Raji (cell line): ENCODE measurements around the gene DVL1.

Experiments used
- POLR2A ChIP-seq: IDR thresholded peaks from 2 replicates; pipeline ENCODE4 v1.6.1; 2011; ENCODE audit warnings: low read depth, low read length, control low read depth; ENCODE audit not compliant: insufficient read depth

Gene DVL1

DNA sequence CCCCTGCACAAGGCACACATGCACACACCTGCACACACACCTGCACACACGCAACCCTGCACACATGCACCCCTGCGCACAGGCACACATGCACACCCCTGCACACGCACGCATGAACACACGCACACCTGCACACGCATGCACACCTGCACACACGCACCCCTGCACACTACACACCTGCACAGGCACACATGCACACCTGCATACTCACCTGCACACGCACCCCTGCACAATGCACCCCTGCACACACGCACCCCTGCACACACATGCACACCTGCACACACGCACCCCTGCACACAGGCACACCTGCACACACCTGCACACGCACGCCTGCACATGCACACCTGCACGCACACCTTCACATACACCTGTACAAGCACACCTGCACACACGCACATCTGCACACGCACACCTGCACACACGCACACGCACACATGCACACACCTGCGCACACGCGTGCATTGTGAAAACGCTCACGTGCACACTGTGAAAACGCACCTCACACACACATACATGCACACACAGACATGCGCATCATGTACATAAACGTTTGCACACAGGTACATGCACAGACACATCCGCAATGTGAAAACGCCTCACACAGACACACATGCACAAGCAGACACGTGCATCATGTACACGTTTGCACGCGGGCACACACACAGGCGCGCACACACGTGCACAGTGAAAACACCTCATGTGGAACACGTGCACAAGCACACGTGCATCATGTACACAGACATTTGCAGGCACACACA is 8.2 kb downstream of the DVL1 start:
- no peak for TF ChIP-seq POLR2A

DNA sequence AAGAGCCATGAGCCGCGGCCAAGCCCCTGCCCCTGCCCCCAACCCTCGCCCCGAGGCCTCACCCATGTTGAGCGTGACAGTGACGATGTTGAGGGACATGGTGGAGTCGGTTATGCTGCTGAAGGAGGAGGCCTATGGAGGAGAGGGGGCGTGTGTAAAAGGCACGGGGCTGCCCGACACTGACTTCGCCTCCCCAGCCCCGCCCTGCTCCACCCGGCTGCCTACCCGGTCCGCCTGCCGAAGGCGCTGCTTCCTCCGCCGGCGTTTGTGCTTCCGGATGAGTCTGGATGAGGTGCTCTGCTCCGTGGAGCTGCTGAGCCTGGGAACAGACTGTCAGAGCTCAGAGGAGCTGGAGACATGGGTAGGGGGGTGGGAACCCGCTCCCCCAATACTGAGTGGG is 9.0 kb downstream of the DVL1 start:
- no peak for TF ChIP-seq POLR2A

GRCh38 chr1:1338278-1338677 is 10.9 kb downstream of the DVL1 start:
- no peak for TF ChIP-seq POLR2A

GRCh38 chr1:1337793-1338147 is 11.4 kb downstream of the DVL1 start:
- TF ChIP-seq POLR2A = no peak

GRCh38 chr1:1336931-1337792 is 12.1 kb downstream of the DVL1 start:
- no peak for TF ChIP-seq POLR2A

- TF ChIP-seq POLR2A = no peak
Measured at GRCh38 chr1:1336446-1336845, 12.8 kb downstream of the DVL1 start.

GRCh38 chr1:1335792-1336248 is 13.4 kb downstream of the DVL1 start:
- no peak for TF ChIP-seq POLR2A

- TF ChIP-seq POLR2A = no peak
Measured at GRCh38 chr1:1335283-1335682, 13.9 kb downstream of the DVL1 start.

DNA sequence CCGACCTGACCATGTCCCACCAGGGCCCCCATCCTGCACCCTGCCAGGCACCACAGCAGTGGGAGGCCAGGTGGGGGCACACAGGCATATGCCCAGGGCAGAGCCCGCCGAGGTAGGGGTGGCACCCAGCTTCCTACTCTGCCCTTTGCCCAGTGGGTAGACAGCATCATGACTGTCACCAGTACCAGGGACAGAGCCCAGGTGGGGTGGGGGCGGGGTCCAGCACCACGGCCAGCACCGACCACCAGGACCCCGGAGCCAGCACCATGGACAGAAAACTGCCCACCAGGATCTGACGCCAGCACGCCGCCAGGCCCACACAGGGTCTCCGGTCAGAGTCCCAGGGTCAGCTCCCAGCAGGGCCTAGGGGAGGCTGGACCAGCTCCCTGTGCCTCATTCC is 14.4 kb downstream of the DVL1 start:
- no peak for TF ChIP-seq POLR2A

DNA sequence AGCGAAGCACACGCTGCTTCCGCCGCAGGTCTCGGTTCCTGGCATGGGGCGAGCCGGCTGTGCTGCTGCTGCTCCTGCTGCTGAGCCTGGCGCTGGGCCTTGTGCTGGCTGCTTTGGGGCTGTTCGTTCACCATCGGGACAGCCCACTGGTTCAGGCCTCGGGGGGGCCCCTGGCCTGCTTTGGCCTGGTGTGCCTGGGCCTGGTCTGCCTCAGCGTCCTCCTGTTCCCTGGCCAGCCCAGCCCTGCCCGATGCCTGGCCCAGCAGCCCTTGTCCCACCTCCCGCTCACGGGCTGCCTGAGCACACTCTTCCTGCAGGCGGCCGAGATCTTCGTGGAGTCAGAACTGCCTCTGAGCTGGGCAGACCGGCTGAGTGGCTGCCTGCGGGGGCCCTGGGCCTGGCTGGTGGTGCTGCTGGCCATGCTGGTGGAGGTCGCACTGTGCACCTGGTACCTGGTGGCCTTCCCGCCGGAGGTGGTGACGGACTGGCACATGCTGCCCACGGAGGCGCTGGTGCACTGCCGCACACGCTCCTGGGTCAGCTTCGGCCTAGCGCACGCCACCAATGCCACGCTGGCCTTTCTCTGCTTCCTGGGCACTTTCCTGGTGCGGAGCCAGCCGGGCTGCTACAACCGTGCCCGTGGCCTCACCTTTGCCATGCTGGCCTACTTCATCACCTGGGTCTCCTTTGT is 15.5 kb downstream of the DVL1 start:
- no peak for TF ChIP-seq POLR2A

- TF ChIP-seq POLR2A = no peak
Measured at GRCh38 chr1:1332774-1333480, 16.3 kb downstream of the DVL1 start.

GRCh38 chr1:1332031-1332755 is 17.0 kb downstream of the DVL1 start:
- no peak for TF ChIP-seq POLR2A

DNA sequence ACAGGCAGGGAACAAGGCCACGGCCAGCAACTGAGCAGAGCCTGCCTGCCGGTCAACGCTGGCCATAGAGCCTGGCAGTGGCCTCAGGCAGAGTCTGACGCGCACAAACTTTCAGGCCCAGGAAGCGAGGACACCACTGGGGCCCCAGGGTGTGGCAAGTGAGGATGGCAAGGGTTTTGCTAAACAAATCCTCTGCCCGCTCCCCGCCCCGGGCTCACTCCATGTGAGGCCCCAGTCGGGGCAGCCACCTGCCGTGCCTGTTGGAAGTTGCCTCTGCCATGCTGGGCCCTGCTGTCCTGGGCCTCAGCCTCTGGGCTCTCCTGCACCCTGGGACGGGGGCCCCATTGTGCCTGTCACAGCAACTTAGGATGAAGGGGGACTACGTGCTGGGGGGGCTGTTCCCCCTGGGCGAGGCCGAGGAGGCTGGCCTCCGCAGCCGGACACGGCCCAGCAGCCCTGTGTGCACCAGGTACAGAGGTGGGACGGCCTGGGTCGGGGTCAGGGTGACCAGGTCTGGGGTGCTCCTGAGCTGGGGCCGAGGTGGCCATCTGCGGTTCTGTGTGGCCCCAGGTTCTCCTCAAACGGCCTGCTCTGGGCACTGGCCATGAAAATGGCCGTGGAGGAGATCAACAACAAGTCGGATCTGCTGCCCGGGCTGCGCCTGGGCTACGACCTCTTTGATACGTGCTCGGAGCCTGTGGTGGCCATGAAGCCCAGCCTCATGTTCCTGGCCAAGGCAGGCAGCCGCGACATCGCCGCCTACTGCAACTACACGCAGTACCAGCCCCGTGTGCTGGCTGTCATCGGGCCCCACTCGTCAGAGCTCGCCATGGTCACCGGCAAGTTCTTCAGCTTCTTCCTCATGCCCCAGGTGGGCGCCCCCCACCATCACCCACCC is 17.9 kb downstream of the DVL1 start, which contains the start of gene TAS1R3:
Gene TAS1R3, plus strand, starts transcription at position 213 of the 898 bp plus-strand sequence. Its CDS starts 66 bp downstream, at position 279.
- TF ChIP-seq POLR2A = no peak
